ENCODE results near the gene ADGRA1.

ADGRA1 gene

GRCh38 chr10:133097418-133097817, 9.7 kb downstream of the ADGRA1 start:
- ATAC-seq (ENCODE audit: insufficient read depth, low read depth), result no peak
- H4K20me1 ChIP-seq (ENCODE audit: insufficient read depth, low read length), result no peaks in the 10 kb centered on the region; the same call in 1 of the 2 replicates
- no peaks in the 10 kb centered on the region for H3K36me3 ChIP-seq (ENCODE audit: insufficient read depth, low read length)
- no peak overlapping the region for H3K4me3 ChIP-seq (ENCODE audit: low read depth in 1 of 2, low read length in 2 of 2)
- H3K9ac ChIP-seq (ENCODE audit: low read depth, low read length), result no peak overlapping the region
- no peaks in the 10 kb centered on the region for H3K4me1 ChIP-seq (ENCODE audit: insufficient read depth, low read length)
- DNase-seq, result no peak
- H3K79me2 ChIP-seq (ENCODE audit: insufficient read depth, low read length), result no peaks in the 10 kb centered on the region
- H2AFZ ChIP-seq (ENCODE audit: low read depth, low read length), result no peak overlapping the region
- no peak overlapping the region for H3K27ac ChIP-seq (ENCODE audit: low read length)
- no peak for TF ChIP-seq EZH2 (IDR thresholded peaks at IDR 0.05; ENCODE audit: borderline replicate concordance, low read depth, low read length, severe bottlenecking)
- no peak for TF ChIP-seq CTCF (IDR thresholded peaks at IDR 0.05; ENCODE audit: borderline replicate concordance, extremely low read depth, low read length, poor library complexity, severe bottlenecking)
- H3K27me3 ChIP-seq (ENCODE audit: insufficient read depth, low read length, poor library complexity), result peaks cover 4% of the 10 kb centered on the region
- H3K9me3 ChIP-seq (ENCODE audit: insufficient read depth, low read length, severe bottlenecking), result no peaks in the 10 kb centered on the region
- H3K4me2 ChIP-seq (ENCODE audit: insufficient read depth, low read length), result no peak overlapping the region

GRCh38 chr10:133097961-133098360, 10.2 kb downstream of the ADGRA1 start:
- Histone ChIP-seq H3K9me3 (ENCODE audit: insufficient read depth, low read length, severe bottlenecking) (no peaks in the 10 kb centered on the region), H3K79me2 (ENCODE audit: insufficient read depth, low read length) (no peaks in the 10 kb centered on the region), H3K9ac (ENCODE audit: low read depth, low read length) (no peak overlapping the region), H3K27me3 (ENCODE audit: insufficient read depth, low read length, poor library complexity) (peaks cover 3% of the 10 kb centered on the region), H3K4me2 (ENCODE audit: insufficient read depth, low read length) (no peak overlapping the region), H2AFZ (ENCODE audit: low read depth, low read length) (no peak overlapping the region), H3K4me1 (ENCODE audit: insufficient read depth, low read length) (no peaks in the 10 kb centered on the region), H3K4me3 (ENCODE audit: low read depth in 1 of 2, low read length in 2 of 2) (no peak overlapping the region), H4K20me1 (ENCODE audit: insufficient read depth, low read length) (no peaks in the 10 kb centered on the region; the same call in 1 of the 2 replicates), H3K36me3 (ENCODE audit: insufficient read depth, low read length) (no peaks in the 10 kb centered on the region), H3K27ac (ENCODE audit: low read length) (no peak overlapping the region)
- ATAC-seq (ENCODE audit: insufficient read depth, low read depth) (no peak), DNase-seq (no peak)
- TF ChIP-seq EZH2 (IDR thresholded peaks at IDR 0.05; ENCODE audit: borderline replicate concordance, low read depth, low read length, severe bottlenecking) (no peak), CTCF (IDR thresholded peaks at IDR 0.05; ENCODE audit: borderline replicate concordance, extremely low read depth, low read length, poor library complexity, severe bottlenecking) (no peak)

GRCh38 chr10:133098426-133099124, 10.9 kb downstream of the ADGRA1 start:
- ATAC-seq (ENCODE audit: insufficient read depth, low read depth), result no peak
- no peak for DNase-seq
- Histone ChIP-seq H3K4me3 (ENCODE audit: low read depth in 1 of 2, low read length in 2 of 2) (no peak overlapping the region), H2AFZ (ENCODE audit: low read depth, low read length) (no peak overlapping the region), H3K36me3 (ENCODE audit: insufficient read depth, low read length) (no peaks in the 10 kb centered on the region), H3K9me3 (ENCODE audit: insufficient read depth, low read length, severe bottlenecking) (no peaks in the 10 kb centered on the region), H4K20me1 (ENCODE audit: insufficient read depth, low read length) (no peaks in the 10 kb centered on the region; the same call in 1 of the 2 replicates), H3K27me3 (ENCODE audit: insufficient read depth, low read length, poor library complexity) (peaks cover 3% of the 10 kb centered on the region), H3K4me2 (ENCODE audit: insufficient read depth, low read length) (no peak overlapping the region), H3K79me2 (ENCODE audit: insufficient read depth, low read length) (no peaks in the 10 kb centered on the region), H3K4me1 (ENCODE audit: insufficient read depth, low read length) (no peaks in the 10 kb centered on the region), H3K27ac (ENCODE audit: low read length) (no peak overlapping the region), H3K9ac (ENCODE audit: low read depth, low read length) (no peak overlapping the region)
- TF ChIP-seq EZH2 (IDR thresholded peaks at IDR 0.05; ENCODE audit: borderline replicate concordance, low read depth, low read length, severe bottlenecking) (no peak), CTCF (IDR thresholded peaks at IDR 0.05; ENCODE audit: borderline replicate concordance, extremely low read depth, low read length, poor library complexity, severe bottlenecking) (no peak)

Data from DND-41 (cell line).